ENCODE measurements around the gene CEMIP. TPM values are rescaled to one million over a fixed set of nuclear protein-coding genes. Genes with fewer than 3 reads are reported as not detected.
"Not testable (repeated sequence)": the region's sequence is repeated elsewhere in the genome, so short reads cannot be mapped to it uniquely, and the experiment has no call there.

CEMIP gene
- total RNA-seq, 4 donors from 2014 or later = 0.11 to 2.0 (median 0.98) TPM

DNA sequence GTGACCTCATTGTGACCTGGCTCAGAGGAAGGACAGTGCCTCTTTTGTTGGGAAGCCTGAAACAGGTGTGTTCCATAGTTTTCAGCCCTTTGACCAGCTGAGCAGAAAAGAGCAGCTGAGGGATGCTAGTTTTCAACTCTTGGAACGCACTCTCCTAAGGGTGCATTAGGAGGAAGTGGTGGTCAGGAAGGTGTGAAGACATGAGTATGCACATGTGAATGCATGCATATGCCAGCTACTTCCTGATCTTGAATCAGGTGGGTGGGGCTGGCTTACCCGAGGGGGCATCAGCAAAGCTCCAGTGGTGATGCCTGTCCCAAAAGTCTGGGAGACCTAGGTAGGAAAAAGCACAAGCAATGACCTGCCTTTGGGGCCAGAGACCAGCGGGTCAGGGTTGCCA, 23.3 kb upstream of the CEMIP start:
- Histone ChIP-seq H3K36me3 (no peaks in the 10 kb centered on the region), H3K9me3 (no peaks in the 10 kb centered on the region), H3K4me1 (peaks cover 0 to 5% of the 10 kb centered on the region in 2 donors), H3K27ac (no peak overlapping the region), H3K27me3 (no peaks in the 10 kb centered on the region), H3K4me3 (replicated peaks in 1 of 3) (no peak overlapping the region)
- 90 to 91% methylated on average over 3 of the region's 3 CpGs for WGBS, 2 donors
- intact Hi-C loops (cut with DNase I) = no loop called here
- no peak for DNase-seq
- TF ChIP-seq POLR2A (IDR thresholded peaks at IDR 0.05) = no peak
- no peak for TF ChIP-seq CTCF (IDR thresholded peaks at IDR 0.05)

GRCh38 chr15:80758130-80758745, 20.9 kb upstream of the CEMIP start:
- intact Hi-C loops (cut with DNase I) = no loop called here
- WGBS, 2 donors = 81 to 83% methylated on average over 6 of the region's 6 CpGs

DNA sequence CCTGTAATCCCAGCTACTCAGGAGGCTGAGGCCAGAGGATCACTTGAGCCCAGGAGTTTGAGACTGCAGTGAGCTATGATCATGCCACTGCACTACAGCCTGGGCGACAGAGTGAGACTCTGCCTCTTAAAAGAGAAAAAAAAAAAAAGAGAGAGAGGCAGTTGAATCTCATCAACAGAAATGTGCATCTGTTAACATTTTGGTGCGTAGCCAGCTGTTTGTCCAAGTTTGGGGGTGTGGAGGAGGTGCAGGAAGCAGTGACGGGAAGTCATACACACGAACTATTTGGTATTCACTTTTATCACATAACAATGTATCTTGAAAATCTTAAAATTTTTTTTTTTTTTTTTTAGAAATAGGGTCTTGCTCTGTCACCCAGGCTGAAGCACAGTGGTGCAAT, 18.2 kb upstream of the CEMIP start:
- no peak overlapping the region for H3K4me3 ChIP-seq (replicated peaks in 1 of 3)
- H3K9me3 ChIP-seq = no peaks in the 10 kb centered on the region
- H3K27ac ChIP-seq = no peak overlapping the region
- no peak for DNase-seq
- WGBS, 2 donors = 53 to 56% methylated on average over 4 of the region's 4 CpGs
- intact Hi-C loops (cut with DNase I) = no loop called here
- TF ChIP-seq CTCF (IDR thresholded peaks at IDR 0.05) = no peak
- no peak for TF ChIP-seq POLR2A (IDR thresholded peaks at IDR 0.05)
- no peaks in the 10 kb centered on the region for H3K27me3 ChIP-seq
- H3K36me3 ChIP-seq = no peaks in the 10 kb centered on the region
- no peaks in the 10 kb centered on the region for H3K4me1 ChIP-seq

More at GRCh38 chr15:80758130-80758745, 20.9 kb upstream of the CEMIP start:
- H3K27ac ChIP-seq = no peak overlapping the region
- H3K4me3 ChIP-seq (replicated peaks in 1 of 3) = no peak overlapping the region
- H3K9me3 ChIP-seq = no peaks in the 10 kb centered on the region
- no peaks in the 10 kb centered on the region for H3K36me3 ChIP-seq
- DNase-seq = no peak
- TF ChIP-seq POLR2A (IDR thresholded peaks at IDR 0.05) = no peak
- TF ChIP-seq CTCF (IDR thresholded peaks at IDR 0.05) = no peak
- no peaks in the 10 kb centered on the region for H3K27me3 ChIP-seq
- H3K4me1 ChIP-seq = peaks cover 0 to 4% of the 10 kb centered on the region in 2 donors

DNA sequence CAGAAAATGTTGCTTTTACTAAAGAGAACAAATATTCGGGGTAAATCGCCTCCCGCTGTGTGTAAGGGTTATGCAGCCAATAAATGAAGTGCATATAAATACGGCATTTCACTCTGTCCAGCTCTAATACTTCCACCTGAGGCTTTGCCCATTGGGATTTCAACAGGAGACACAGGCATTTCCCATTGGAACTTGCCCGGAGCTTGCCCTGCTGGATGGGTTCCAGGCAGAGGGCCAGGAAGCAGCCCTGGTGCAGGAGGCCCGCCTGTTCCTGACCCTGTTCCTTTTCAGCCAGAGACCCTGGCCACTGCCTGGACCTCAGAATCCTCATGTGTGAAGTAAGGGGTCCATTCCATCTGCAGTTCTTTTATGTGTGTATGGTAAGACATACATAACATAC, 17.4 kb upstream of the CEMIP start:
- Histone ChIP-seq H3K27ac (no peak overlapping the region), H3K4me1 (no peaks in the 10 kb centered on the region), H3K36me3 (no peaks in the 10 kb centered on the region), H3K4me3 (replicated peaks in 1 of 3) (no peak overlapping the region), H3K27me3 (no peaks in the 10 kb centered on the region), H3K9me3 (no peaks in the 10 kb centered on the region)
- TF ChIP-seq CTCF (IDR thresholded peaks at IDR 0.05) = no peak
- TF ChIP-seq POLR2A (IDR thresholded peaks at IDR 0.05) = no peak
- intact Hi-C loops (cut with DNase I) = no loop called here
- WGBS, 2 donors = 61 to 79% methylated on average over 6 of the region's 6 CpGs
- DNase-seq = no peak

DNA sequence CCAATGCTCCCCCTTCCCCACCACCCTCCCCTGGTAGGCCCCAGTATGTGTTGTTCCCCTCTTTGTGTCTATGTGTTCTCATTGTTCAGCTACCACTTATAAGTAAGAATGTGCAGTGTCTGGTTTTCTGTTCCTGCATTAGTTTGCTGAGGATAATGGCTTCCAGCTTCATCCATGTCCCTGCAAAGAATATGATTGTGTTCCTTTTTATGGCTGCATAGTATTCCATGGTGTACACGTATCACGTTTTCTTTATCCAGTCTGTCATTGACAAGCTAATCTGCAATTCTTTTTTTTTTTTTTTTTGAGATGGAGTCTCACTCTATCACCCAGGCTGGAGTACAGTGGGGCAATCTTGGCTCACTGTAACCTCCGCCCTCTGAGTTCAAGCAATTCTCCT, 15.9 kb upstream of the CEMIP start:
- H3K27me3 ChIP-seq; H3K36me3 ChIP-seq; H3K4me3 ChIP-seq (replicated peaks in 1 of 3); DNase-seq; intact Hi-C loops (cut with DNase I); H3K9me3 ChIP-seq; H3K4me1 ChIP-seq; H3K27ac ChIP-seq: not testable (repeated sequence)
- WGBS, 2 donors = 96 to 97% methylated on average over 3 of the region's 3 CpGs
